ENCODE data around the gene MGST3.

DNA sequence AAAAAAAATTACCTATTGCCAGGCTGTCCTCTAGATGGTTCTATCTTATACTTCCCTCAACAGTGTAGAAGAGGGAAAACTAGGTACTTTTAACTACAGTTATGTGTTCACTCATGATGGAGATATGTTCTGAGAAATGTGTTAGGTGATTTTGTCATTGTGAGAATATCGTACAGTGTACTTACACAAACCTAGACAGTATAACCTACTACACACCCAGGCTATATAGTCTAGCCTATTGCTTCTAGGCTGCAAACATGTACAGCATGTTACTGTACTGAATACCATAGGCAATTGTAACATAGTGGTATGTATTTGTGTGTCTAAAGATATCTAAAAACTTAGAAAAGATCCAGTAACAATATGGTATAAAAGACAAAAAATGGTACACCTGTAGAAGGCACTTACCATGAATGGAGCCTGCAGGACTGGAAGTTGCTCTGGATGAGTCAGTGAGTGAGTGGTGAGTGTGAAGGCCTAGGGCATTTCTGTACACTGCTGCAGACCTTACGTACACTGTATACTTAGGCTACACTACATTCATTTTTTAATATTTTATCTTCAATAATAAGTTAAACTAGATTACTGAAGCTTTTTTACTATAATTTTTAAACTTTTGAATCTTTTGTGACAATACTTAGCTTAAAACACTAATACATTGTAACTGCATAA, 13.2 kb downstream of the MGST3 start:
- TF ChIP-seq CTCF (IDR thresholded peaks at IDR 0.05) (no peak), POLR2A (IDR thresholded peaks at IDR 0.05) (no peak)

Data from Peyer's patch (tissue), 4 donors.